Mucosa of descending colon (tissue), 3 donors: Measurements from ENCODE around the gene POLR2J. TPM values are rescaled to one million over a fixed set of nuclear protein-coding genes. Genes with fewer than 3 reads are reported as not detected.
"Not testable (repeated sequence)": the region's sequence is repeated elsewhere in the genome, so short reads cannot be mapped to it uniquely, and the experiment has no call there.

Experiments used
- ATAC-seq: fragments of 200-7000 bp; cut with Tn5 transposase; one replicate; pipeline ENCODE4 v1.9.1; 2020; ENCODE audit warnings: mild to moderate bottlenecking, moderate library complexity
- DNase-seq, 3 donors: peaks; one replicate each; pipeline ENCODE4 v3.0.0-alpha.2; 2020
- H3K36me3 ChIP-seq: fragments of 200-600 bp; one replicate; pipeline ENCODE4 v1.8.0; 2021; ENCODE audit warnings: low read depth, mild to moderate bottlenecking
- H3K4me1 ChIP-seq: fragments of 200-600 bp; one replicate; pipeline ENCODE4 v1.8.0; 2021; ENCODE audit warnings: low read depth, mild to moderate bottlenecking
- H3K4me3 ChIP-seq: fragments of 200-600 bp; one replicate; pipeline ENCODE4 v1.8.0; 2021; ENCODE audit warnings: mild to moderate bottlenecking
- H3K9me3 ChIP-seq: fragments of 200-600 bp; one replicate; pipeline ENCODE4 v1.8.0; 2021; ENCODE audit warnings: mild to moderate bottlenecking
- intact Hi-C, 2 donors: fragments of 100-400 bp; cut with DNase I in 1 of 2; cut with micrococcal nuclease in 1 of 2; formaldehyde crosslinking; loops; one replicate each; pipeline versions ENCODE4 v1.11.0 to v1.11.1; 2022; cut with DNase I, micrococcal nuclease
- total RNA-seq, 3 donors: library from RNA; stranded (reverse); fragmentation: NEBNext Ultra II Directional in 2 of 3; extraction: Animal tissue kit (Norgen Biotek cat#: 25700) in 2 of 3; gene quantifications; one replicate each; pipeline versions ENCODE4 v1.2.1 to v1.2.4, GENCODE V29; 2021 to 2023
- TF ChIP-seq, protein P1 (sequence below): fragments of 200-600 bp; IDR thresholded peaks from one replicate; pipeline ENCODE4 v1.8.0; 2022; ENCODE audit warnings: antibody characterized with exemption, mild to moderate bottlenecking
- donor health status: DM: no; HTN: no; CAD: no; lungs with moderate emphysema.
- donor health status: DM: no; HTN: no; CAD: no.
- donor health status: DM: no; HTN: yes; CAD: no.

Gene POLR2J
- total RNA-seq, 3 donors from 2014 or later, result 44.0 to 59.3 (median 45.6) TPM

GRCh38 chr7:102457352-102457924 lies 21.3 kb downstream of the POLR2J start:
- peaks cover 4% of the 10 kb centered on the region for H3K36me3 ChIP-seq
- TF ChIP-seq, protein P1, sequence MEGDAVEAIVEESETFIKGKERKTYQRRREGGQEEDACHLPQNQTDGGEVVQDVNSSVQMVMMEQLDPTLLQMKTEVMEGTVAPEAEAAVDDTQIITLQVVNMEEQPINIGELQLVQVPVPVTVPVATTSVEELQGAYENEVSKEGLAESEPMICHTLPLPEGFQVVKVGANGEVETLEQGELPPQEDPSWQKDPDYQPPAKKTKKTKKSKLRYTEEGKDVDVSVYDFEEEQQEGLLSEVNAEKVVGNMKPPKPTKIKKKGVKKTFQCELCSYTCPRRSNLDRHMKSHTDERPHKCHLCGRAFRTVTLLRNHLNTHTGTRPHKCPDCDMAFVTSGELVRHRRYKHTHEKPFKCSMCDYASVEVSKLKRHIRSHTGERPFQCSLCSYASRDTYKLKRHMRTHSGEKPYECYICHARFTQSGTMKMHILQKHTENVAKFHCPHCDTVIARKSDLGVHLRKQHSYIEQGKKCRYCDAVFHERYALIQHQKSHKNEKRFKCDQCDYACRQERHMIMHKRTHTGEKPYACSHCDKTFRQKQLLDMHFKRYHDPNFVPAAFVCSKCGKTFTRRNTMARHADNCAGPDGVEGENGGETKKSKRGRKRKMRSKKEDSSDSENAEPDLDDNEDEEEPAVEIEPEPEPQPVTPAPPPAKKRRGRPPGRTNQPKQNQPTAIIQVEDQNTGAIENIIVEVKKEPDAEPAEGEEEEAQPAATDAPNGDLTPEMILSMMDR, result no peak
- intact Hi-C loops, result no loop called here
- H3K9me3 ChIP-seq, result no peaks in the 10 kb centered on the region
- DNase-seq (no peak), ATAC-seq (no peak)
- no peaks in the 10 kb centered on the region for H3K4me1 ChIP-seq
- H3K4me3 ChIP-seq, result no peak overlapping the region

DNA sequence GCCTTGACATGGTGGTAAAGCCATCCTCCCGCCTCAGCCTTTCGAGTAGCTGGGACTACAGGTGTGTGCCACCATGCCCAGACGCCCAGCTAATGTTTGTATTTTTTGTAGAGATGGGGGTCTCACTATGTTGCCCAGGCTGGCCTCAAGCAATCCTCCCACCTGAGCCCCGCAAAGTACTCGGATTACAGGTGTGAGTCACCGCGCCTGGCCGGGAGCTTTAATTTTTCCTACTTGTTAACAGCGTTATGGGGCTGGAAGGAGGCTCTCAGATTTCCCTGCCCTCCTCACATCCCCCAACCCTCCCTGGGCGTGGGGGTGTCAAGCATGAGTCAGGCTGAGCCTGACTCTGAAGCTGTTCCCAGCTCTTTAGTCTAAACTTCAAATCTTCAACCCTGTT lies 22.4 kb downstream of the POLR2J start:
- peaks cover 4% of the 10 kb centered on the region for H3K36me3 ChIP-seq
- no peak for ATAC-seq
- intact Hi-C loops, result no loop called here

GRCh38 chr7:102455596-102455995 lies 23.1 kb downstream of the POLR2J start:
- TF ChIP-seq, protein P1, result no peak
- Histone ChIP-seq H3K4me1 (no peaks in the 10 kb centered on the region), H3K36me3 (peaks cover 4% of the 10 kb centered on the region), H3K9me3 (no peaks in the 10 kb centered on the region), H3K4me3 (no peak overlapping the region)
- DNase-seq (no peak), ATAC-seq (peak; percentile 7)
- intact Hi-C loops, result no loop called here

More for the DNA sequence above, 22.4 kb downstream of the POLR2J start:
- Histone ChIP-seq H3K9me3 (no peaks in the 10 kb centered on the region), H3K4me3 (no peak overlapping the region), H3K4me1 (no peaks in the 10 kb centered on the region)
- TF ChIP-seq, protein P1, result no peak
- no peak for DNase-seq

DNA sequence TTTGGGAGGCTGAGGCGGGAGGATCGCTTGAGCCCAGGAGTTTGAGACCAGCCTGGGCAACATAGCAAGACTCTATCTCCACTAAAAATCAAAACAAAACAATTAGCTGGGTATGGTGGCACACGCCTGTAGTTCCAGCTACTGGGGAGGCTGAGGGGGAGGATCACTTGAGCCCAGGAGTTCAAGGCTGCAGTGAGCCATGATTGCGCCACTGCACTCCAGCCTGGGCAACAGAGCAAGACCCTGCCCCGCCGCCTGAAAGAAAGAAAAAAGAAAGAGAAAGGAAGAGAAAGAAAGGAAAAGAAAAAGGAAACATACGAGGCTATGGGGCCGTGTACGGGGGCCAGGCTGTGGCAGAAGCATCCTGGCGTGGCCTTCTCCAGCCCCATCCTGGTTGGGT lies 23.8 kb downstream of the POLR2J start:
- H3K9me3 ChIP-seq, H3K36me3 ChIP-seq, DNase-seq, H3K4me3 ChIP-seq, H3K4me1 ChIP-seq, intact Hi-C loops, ATAC-seq: not testable (repeated sequence)

DNA sequence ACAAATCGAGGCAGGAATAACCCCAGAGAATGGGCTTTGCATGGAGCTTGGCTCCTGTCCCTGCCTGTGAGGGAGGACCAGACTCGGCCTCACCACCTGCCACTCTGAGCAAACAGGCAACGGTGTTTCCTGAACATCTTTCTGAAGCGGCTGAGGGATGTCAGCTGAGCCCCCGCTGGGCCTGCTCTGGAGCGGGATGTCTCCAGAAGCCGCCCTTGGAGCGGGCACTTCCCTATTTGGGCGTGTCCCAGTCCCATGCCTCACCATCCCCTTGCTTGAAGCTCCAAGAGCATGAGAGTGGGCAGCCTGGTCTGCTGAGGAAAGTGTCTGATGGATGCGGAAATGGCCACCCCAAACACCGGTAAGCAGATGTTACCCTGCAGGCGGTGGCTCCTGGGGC lies 24.3 kb downstream of the POLR2J start:
- H3K4me1 ChIP-seq, result no peaks in the 10 kb centered on the region
- TF ChIP-seq, protein P1, result no peak
- ATAC-seq, result peak; percentile 7
- no peak for DNase-seq
- peaks cover 4% of the 10 kb centered on the region for H3K36me3 ChIP-seq
- no peaks in the 10 kb centered on the region for H3K9me3 ChIP-seq
- H3K4me3 ChIP-seq, result no peak overlapping the region
- intact Hi-C loops, result no loop called here

- ATAC-seq (no peak), DNase-seq (no peak)
- H3K9me3 ChIP-seq, result no peaks in the 10 kb centered on the region
- TF ChIP-seq, protein P1, result no peak
- H3K4me3 ChIP-seq, result no peak overlapping the region
- intact Hi-C loops, result no loop called here
- H3K36me3 ChIP-seq, result peaks cover 4% of the 10 kb centered on the region
- H3K4me1 ChIP-seq, result no peaks in the 10 kb centered on the region
Measured at GRCh38 chr7:102453319-102453718, 25.4 kb downstream of the POLR2J start.
